ENCODE data around the gene OTUD5.

OTUD5 gene

GRCh38 chrX:48938721-48939425, 18.5 kb downstream of the OTUD5 start:
- TF ChIP-seq CTCF (IDR thresholded peaks at IDR 0.05; ENCODE audit: low read depth, low read length, missing control alignments) = no peak
- no peak for DNase-seq (ENCODE audit: extremely low read depth, low read depth)
- no peak overlapping the region for H3K4me3 ChIP-seq (replicated peaks; ENCODE audit: low read depth, low read length)

DNA sequence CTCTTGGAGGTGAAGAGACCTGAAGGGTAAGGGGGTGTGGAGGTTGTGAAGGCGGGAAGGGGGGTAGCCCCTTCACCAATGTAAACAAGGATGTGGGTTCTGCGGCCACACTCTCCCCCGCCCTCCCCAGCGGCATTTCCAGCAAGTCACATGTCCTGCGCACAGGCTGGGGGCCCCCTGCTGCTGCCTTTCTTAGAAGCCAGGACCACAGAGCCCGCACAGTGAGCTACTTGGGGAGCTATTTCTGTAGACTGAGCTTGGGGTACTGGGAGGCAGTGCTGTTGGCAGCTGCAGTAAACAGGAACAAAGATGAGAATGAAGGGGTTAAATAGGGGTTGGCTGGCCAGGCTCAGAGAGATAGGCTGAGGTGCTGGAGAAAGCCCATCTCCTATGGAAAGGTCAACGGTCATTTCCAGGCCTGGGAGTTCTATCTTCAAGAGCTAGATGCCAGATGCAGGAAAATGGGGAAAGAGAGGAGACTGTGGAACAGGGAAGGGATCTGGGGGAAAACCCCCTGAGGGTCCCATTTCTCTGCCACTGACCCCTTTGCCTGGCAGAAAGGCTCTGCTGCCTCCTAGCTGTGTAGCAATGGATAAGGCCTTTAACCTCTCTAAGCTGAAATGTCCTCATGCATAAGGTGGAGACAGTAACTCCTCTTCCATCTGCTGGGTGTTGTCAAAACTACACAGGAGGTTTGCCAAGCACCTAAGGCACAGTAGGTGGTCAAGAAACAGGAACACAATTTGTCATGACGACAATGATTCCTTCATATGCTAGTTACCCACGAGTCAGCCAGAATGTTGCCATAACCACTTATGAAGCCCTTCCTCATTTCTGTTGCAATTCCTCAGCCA, 20.1 kb downstream of the OTUD5 start:
- H3K4me3 ChIP-seq (replicated peaks; ENCODE audit: low read depth, low read length) = no peak overlapping the region
- no peak for DNase-seq (ENCODE audit: extremely low read depth, low read depth)
- no peak for TF ChIP-seq CTCF (IDR thresholded peaks at IDR 0.05; ENCODE audit: low read depth, low read length, missing control alignments)

GRCh38 chrX:48936429-48937053, 20.9 kb downstream of the OTUD5 start:
- no peak for DNase-seq (ENCODE audit: extremely low read depth, low read depth)
- no peak for TF ChIP-seq CTCF (IDR thresholded peaks at IDR 0.05; ENCODE audit: low read depth, low read length, missing control alignments)
- no peak overlapping the region for H3K4me3 ChIP-seq (replicated peaks; ENCODE audit: low read depth, low read length)

- DNase-seq (ENCODE audit: extremely low read depth, low read depth) = no peak
- H3K4me3 ChIP-seq (replicated peaks; ENCODE audit: low read depth, low read length) = no peak overlapping the region
- no peak for TF ChIP-seq CTCF (IDR thresholded peaks at IDR 0.05; ENCODE audit: low read depth, low read length, missing control alignments)
Measured at GRCh38 chrX:48935301-48935670, 22.1 kb downstream of the OTUD5 start.

DNA sequence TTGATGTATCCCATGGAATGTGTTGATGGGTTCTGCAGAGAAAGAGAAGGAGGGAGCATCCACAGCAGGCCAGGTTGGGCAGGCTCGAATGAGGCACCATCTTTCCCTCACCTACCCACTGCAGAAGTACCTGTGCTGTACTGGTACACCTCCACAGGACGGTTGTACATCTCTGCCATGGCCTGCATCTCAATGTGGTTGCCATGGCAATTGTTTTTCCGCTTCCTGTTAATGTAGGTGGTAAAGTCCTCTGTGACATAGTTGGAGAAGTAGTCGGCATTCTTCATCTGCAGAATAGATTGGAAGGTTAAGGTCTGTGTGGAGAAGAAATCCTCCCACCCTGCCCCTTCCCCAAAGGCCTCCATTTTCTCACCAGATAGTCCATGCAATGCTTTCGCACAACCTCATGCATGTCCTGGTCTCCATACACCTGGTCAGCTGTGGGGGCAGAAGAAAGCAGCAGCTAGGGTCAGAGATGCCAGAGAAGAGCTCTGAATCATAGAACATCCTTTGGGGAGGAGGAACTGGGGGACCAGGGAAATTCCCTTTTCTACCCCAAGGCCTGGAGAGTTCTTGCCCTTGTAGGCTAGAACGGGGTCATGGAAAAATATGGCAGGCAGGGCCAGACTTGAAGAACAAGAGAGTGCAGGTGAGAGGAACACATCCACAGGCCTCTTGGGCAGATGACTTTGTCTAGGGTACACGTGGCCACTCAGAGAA, 22.7 kb downstream of the OTUD5 start:
- TF ChIP-seq CTCF (IDR thresholded peaks at IDR 0.05; ENCODE audit: low read depth, low read length, missing control alignments) = no peak
- no peak for DNase-seq (ENCODE audit: extremely low read depth, low read depth)
- no peak overlapping the region for H3K4me3 ChIP-seq (replicated peaks; ENCODE audit: low read depth, low read length)

- DNase-seq (ENCODE audit: extremely low read depth, low read depth) = no peak
- no peak for TF ChIP-seq CTCF (IDR thresholded peaks at IDR 0.05; ENCODE audit: low read depth, low read length, missing control alignments)
- H3K4me3 ChIP-seq (replicated peaks; ENCODE audit: low read depth, low read length) = no peak overlapping the region
Measured at GRCh38 chrX:48933757-48934156, 23.6 kb downstream of the OTUD5 start.

Data from HFF-Myc (cell line).